Esophagus squamous epithelium (tissue), 4 donors: ENCODE measurements around the gene DLGAP1.

Experiments used
- POLR2A ChIP-seq, 4 donors: fragments of 450-650 bp; IDR thresholded peaks; one replicate each; pipeline ENCODE4 v1.6.1; 2017; ENCODE audit warnings: antibody characterized with exemption in 4 of 4, mild to moderate bottlenecking in 4 of 4, moderate library complexity in 3 of 4
- TF ChIP-seq, protein P1 (sequence below), 6 experiments: fragments of 450-650 bp in 4 of 6; fragments of 200-600 bp in 2 of 6; sonication (generic) in 2 of 6; IDR thresholded peaks; one replicate each; pipeline ENCODE4 v1.5.1; 2016 to 2019; ENCODE audit warnings: antibody characterized with exemption in 6 of 6, mild to moderate bottlenecking in 4 of 6, moderate library complexity in 4 of 6

DNA sequence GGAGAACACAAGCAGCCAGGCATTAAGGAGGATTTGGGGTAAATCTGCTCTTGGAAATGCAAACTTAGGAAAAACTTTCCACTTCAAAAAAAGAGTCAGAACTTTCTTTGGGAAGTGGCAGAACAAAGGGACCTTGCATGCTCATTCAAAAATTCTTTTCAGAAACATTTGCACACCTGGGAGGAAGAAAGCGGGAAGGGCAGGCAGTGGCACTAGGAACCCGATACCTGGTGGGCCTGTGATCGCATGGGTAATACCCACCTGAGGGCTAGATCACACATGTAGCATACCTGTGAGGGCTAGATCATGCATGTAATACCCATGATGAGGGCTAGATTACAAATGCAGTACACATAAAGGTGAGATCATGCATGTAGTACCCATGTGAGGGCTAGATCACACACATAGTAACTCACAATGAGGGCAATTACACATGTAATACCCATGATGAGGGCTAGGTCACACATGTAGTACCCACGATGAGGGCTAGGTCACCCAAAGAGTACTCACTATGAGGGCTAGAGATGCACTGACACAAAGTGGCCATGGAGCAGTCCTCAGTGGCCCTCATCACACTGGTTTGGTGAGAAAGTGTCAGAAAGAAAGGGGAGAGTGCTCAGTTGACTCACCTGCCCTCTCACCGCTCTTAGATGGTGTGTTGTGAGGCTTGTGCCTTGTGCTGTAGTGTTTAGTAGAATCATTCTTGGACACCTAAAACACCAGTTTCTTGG, 212.5 kb downstream of the DLGAP1 start:
- TF ChIP-seq, protein P1, sequence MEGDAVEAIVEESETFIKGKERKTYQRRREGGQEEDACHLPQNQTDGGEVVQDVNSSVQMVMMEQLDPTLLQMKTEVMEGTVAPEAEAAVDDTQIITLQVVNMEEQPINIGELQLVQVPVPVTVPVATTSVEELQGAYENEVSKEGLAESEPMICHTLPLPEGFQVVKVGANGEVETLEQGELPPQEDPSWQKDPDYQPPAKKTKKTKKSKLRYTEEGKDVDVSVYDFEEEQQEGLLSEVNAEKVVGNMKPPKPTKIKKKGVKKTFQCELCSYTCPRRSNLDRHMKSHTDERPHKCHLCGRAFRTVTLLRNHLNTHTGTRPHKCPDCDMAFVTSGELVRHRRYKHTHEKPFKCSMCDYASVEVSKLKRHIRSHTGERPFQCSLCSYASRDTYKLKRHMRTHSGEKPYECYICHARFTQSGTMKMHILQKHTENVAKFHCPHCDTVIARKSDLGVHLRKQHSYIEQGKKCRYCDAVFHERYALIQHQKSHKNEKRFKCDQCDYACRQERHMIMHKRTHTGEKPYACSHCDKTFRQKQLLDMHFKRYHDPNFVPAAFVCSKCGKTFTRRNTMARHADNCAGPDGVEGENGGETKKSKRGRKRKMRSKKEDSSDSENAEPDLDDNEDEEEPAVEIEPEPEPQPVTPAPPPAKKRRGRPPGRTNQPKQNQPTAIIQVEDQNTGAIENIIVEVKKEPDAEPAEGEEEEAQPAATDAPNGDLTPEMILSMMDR (IDR thresholded peaks at IDR 0.05): no peak
- no peak for TF ChIP-seq POLR2A (IDR thresholded peaks at IDR 0.05)
